Lung (tissue), 12 donors: Measurements from ENCODE around the gene CALM1. TPM values are rescaled to one million over a fixed set of nuclear protein-coding genes. Genes with fewer than 3 reads are reported as not detected.

Experiments
- ATAC-seq: fragments of 200-7000 bp; cut with Tn5 transposase; one replicate; pipeline ENCODE4 v1.9.1; 2020; ENCODE audit warnings: moderate number of reproducible peaks; ENCODE audit not compliant: insufficient read depth, low FRiP score
- DNase-seq, 3 donors: peaks; one replicate each; pipeline ENCODE4 v3.0.0-alpha.2; 2013 to 2017
- H3K27ac ChIP-seq, 2 donors: one replicate each; pipeline ENCODE4 v1.5.1; 2013; ENCODE audit warnings: mild to moderate bottlenecking in 2 of 2, moderate library complexity in 2 of 2, control low read depth in 1 of 2, inconsistent platforms in 1 of 2, low read depth in 1 of 2, low read length in 1 of 2
- H3K27me3 ChIP-seq, 3 donors: one replicate each; pipeline ENCODE4 v1.5.1; 2013; ENCODE audit warnings: low read length in 2 of 3; ENCODE audit not compliant: control insufficient read depth in 3 of 3, insufficient read depth in 3 of 3
- H3K36me3 ChIP-seq, 4 donors: one replicate each; pipeline ENCODE4 v1.5.1; 2013; ENCODE audit warnings: low read length in 4 of 4, mild to moderate bottlenecking in 1 of 4, moderate library complexity in 1 of 4; ENCODE audit not compliant: control insufficient read depth in 4 of 4, insufficient read depth in 4 of 4
- H3K4me1 ChIP-seq, 5 donors: one replicate each; pipeline ENCODE4 v1.5.1; 2013; ENCODE audit warnings: low read length in 5 of 5, mild to moderate bottlenecking in 2 of 5, moderate library complexity in 1 of 5; ENCODE audit not compliant: control insufficient read depth in 5 of 5, insufficient read depth in 5 of 5
- H3K4me3 ChIP-seq: one replicate; pipeline ENCODE4 v1.5.1; 2013; ENCODE audit warnings: mild to moderate bottlenecking, control low read depth, moderate library complexity
- H3K9ac ChIP-seq, 2 donors: one replicate each; pipeline ENCODE4 v1.5.1; 2013; ENCODE audit warnings: low read length in 2 of 2, control low read depth in 1 of 2; ENCODE audit not compliant: insufficient read depth in 1 of 2
- H3K9me3 ChIP-seq, 4 donors: one replicate each; pipeline ENCODE4 v1.5.1; 2013; ENCODE audit warnings: low read length in 3 of 4, mild to moderate bottlenecking in 1 of 4, moderate library complexity in 1 of 4; ENCODE audit not compliant: control insufficient read depth in 4 of 4, insufficient read depth in 3 of 4
- CTCF ChIP-seq: IDR thresholded peaks from 2 replicates; pipeline ENCODE4 v1.5.1; 2012; ENCODE audit warnings: mild to moderate bottlenecking; ENCODE audit errors: control extremely low read depth, extremely low read depth
- WGBS, 2 donors: extraction: QIAGEN DNeasy Blood & Tissue Kit; methylation state at CpG; one replicate each; pipeline ENCODE4 v1.1.7; 2013; 5-methylcytosine and 5-hydroxymethylcytosine counted together
- polyA plus RNA-seq, 2 donors: library from polyadenylated mRNA; stranded (reverse); fragments of 200-250 nt; gene quantifications; one replicate each; pipeline ENCODE4 v1.2.1, GENCODE V29; 2013
- total RNA-seq, 2 donors: library from RNA; depleted of rRNA in 1 of 2; stranded (reverse); fragments of >200 nt in 1 of 2; gene quantifications; one replicate each; pipeline ENCODE4 v1.2.1, GENCODE V29; 2014 to 2021
- donor health status: control.
- donor health status: control.
- donor health status: Bipolar disorder and iron deficiency.
- donor health status: healthy.
- donor health status: DM: yes; HTN: yes; CAD: no.

The CALM1 gene
- total and polyA plus RNA-seq, 4 donors: 364 to 543 (median 478) TPM

- 41 to 55% methylated on average over 5 of the region's 5 CpGs for WGBS, 2 donors
- ATAC-seq: peak; percentile 62
- H3K27ac ChIP-seq: peak overlapping the region; percentile 77
- peak overlapping the region in 1 of 2 donors; percentile 66 for H3K9ac ChIP-seq
- H3K36me3 ChIP-seq: peaks cover 15 to 25% (median 20%) of the 10 kb centered on the region in 4 donors
- no peak overlapping the region for H3K4me3 ChIP-seq
- peaks cover 4 to 41% (median 14%) of the 10 kb centered on the region in 5 donors for H3K4me1 ChIP-seq
- no peaks in the 10 kb centered on the region for H3K9me3 ChIP-seq
- no peaks in the 10 kb centered on the region for H3K27me3 ChIP-seq
- peak; percentile 66 to 89 (median 79) for DNase-seq
- no peak for TF ChIP-seq CTCF
These were observed 12.4 kb downstream of the CALM1 start for GRCh38 chr14:90409209-90409730.

GRCh38 chr14:90412058-90412457 is 15.2 kb downstream of the CALM1 start:
- Histone ChIP-seq H3K27me3 (no peaks in the 10 kb centered on the region), H3K36me3 (peaks cover under 1 to 6% (median 3%) of the 10 kb centered on the region in 4 donors), H3K4me1 (peaks cover 6 to 26% (median 14%) of the 10 kb centered on the region in 5 donors), H3K9me3 (no peaks in the 10 kb centered on the region), H3K27ac (no peak overlapping the region), H3K4me3 (no peak overlapping the region), H3K9ac (no peak overlapping the region)
- TF ChIP-seq CTCF: no peak
- WGBS, 2 donors: 90 to 99% methylated on average over 2 of the region's 2 CpGs
- DNase-seq (no peak), ATAC-seq (no peak)

GRCh38 chr14:90416720-90417119 is 19.9 kb downstream of the CALM1 start:
- peaks cover 0 to 13% (median 5%) of the 10 kb centered on the region in 5 donors for H3K4me1 ChIP-seq
- DNase-seq (peak; percentile 41 to 84 (median 64)), ATAC-seq (no peak)
- WGBS, 2 donors: 36 to 44% methylated on average over 7 of the region's 7 CpGs
- H3K27ac ChIP-seq: no peak overlapping the region
- TF ChIP-seq CTCF: no peak
- peaks cover 0 to 2% (median 0%) of the 10 kb centered on the region in 4 donors for H3K9me3 ChIP-seq
- no peak overlapping the region for H3K4me3 ChIP-seq
- H3K27me3 ChIP-seq: no peaks in the 10 kb centered on the region
- H3K36me3 ChIP-seq: no peaks in the 10 kb centered on the region
- H3K9ac ChIP-seq: no peak overlapping the region

GRCh38 chr14:90418053-90418452 is 21.2 kb downstream of the CALM1 start:
- 94% methylated on average over 2 of the region's 2 CpGs for WGBS, 2 donors
- no peak for TF ChIP-seq CTCF
- no peak for DNase-seq

More at GRCh38 chr14:90418053-90418452, 21.2 kb downstream of the CALM1 start:
- Histone ChIP-seq H3K4me3 (no peak overlapping the region), H3K4me1 (peaks cover 0 to 13% (median 5%) of the 10 kb centered on the region in 5 donors), H3K9ac (no peak overlapping the region), H3K27me3 (no peaks in the 10 kb centered on the region), H3K27ac (no peak overlapping the region), H3K9me3 (peaks cover 0 to 2% (median 0%) of the 10 kb centered on the region in 4 donors), H3K36me3 (no peaks in the 10 kb centered on the region)
- no peak for ATAC-seq
